Suprapubic skin (tissue), 4 donors: ENCODE measurements around the gene NRARP. TPM values are rescaled to one million over a fixed set of nuclear protein-coding genes. Genes with fewer than 3 reads are reported as not detected.

Source experiments
- DNase-seq, 2 donors: peaks; one replicate each; pipeline ENCODE4 v3.0.0-alpha.2; 2019; ENCODE audit warnings: low spot score in 2 of 2
- H3K27ac ChIP-seq: fragments of 200-600 bp; sonication (generic); one replicate; pipeline ENCODE4 v1.5.1; 2019
- H3K27me3 ChIP-seq: fragments of 200-600 bp; sonication (generic); one replicate; pipeline ENCODE4 v1.5.1; 2019
- H3K36me3 ChIP-seq: fragments of 200-600 bp; sonication (generic); one replicate; pipeline ENCODE4 v1.5.1; 2019
- H3K4me1 ChIP-seq: fragments of 200-600 bp; sonication (generic); one replicate; pipeline ENCODE4 v1.5.1; 2019
- H3K4me3 ChIP-seq: fragments of 200-600 bp; sonication (generic); one replicate; pipeline ENCODE4 v1.5.1; 2019; ENCODE audit warnings: mild to moderate bottlenecking
- H3K9me3 ChIP-seq: fragments of 200-600 bp; sonication (generic); one replicate; pipeline ENCODE4 v1.5.1; 2019
- CTCF ChIP-seq, 2 donors: fragments of 200-600 bp in 1 of 2; fragments of 450-650 bp in 1 of 2; sonication (generic) in 1 of 2; IDR thresholded peaks; one replicate each; pipeline ENCODE4 v1.5.1; 2016 to 2019; ENCODE audit warnings: antibody characterized with exemption in 2 of 2, mild to moderate bottlenecking in 1 of 2, moderate library complexity in 1 of 2
- EP300 ChIP-seq: sonication (generic); formaldehyde crosslinking; IDR thresholded peaks from one replicate; pipeline ENCODE4 v1.6.1; 2017; ENCODE audit warnings: antibody characterized with exemption
- POLR2A ChIP-seq, 2 donors: fragments of 450-650 bp; IDR thresholded peaks; one replicate each; pipeline ENCODE4 v1.6.1; 2017; ENCODE audit warnings: antibody characterized with exemption in 2 of 2, mild to moderate bottlenecking in 2 of 2, moderate library complexity in 2 of 2
- POLR2AphosphoS5 ChIP-seq, 3 donors: sonication (generic); formaldehyde crosslinking; IDR thresholded peaks; one replicate each; pipeline ENCODE4 v1.6.1; 2017; ENCODE audit warnings: antibody characterized with exemption in 3 of 3
- WGBS: methylation state at CpG from one replicate; pipeline ENCODE4 v1.1.5; 2018; 5-methylcytosine and 5-hydroxymethylcytosine counted together
- total RNA-seq, 4 donors: library from RNA; depleted of rRNA; stranded (reverse); fragments of >200 nt; gene quantifications; one replicate each; pipeline ENCODE4 v1.1.0, GENCODE V29; 2016

The NRARP gene
- total RNA-seq, 4 donors from 2014 or later = 25.3 to 69.0 (median 65.5) TPM

GRCh38 chr9:137268538-137269201 is 33.4 kb downstream of the NRARP start:
- peak overlapping the region; percentile 66 for H3K27ac ChIP-seq
- peaks cover 42% of the 10 kb centered on the region for H3K4me1 ChIP-seq
- peak in 1 of 2 donors; percentile 63 for DNase-seq
- H3K36me3 ChIP-seq = peaks cover 60% of the 10 kb centered on the region
- no peak overlapping the region for H3K4me3 ChIP-seq
- no peaks in the 10 kb centered on the region for H3K9me3 ChIP-seq
- WGBS = 81% methylated on average over 19 of the region's 19 CpGs
- no peaks in the 10 kb centered on the region for H3K27me3 ChIP-seq
- TF ChIP-seq POLR2A (IDR thresholded peaks at IDR 0.05) (no peak), CTCF (IDR thresholded peaks at IDR 0.05) (no peak), POLR2AphosphoS5 (IDR thresholded peaks at IDR 0.05) (no peak), EP300 (no peak)

- H3K4me1 ChIP-seq = peaks cover 41% of the 10 kb centered on the region
- H3K36me3 ChIP-seq = peaks cover 62% of the 10 kb centered on the region
- no peak for TF ChIP-seq POLR2AphosphoS5 (IDR thresholded peaks at IDR 0.05)
- no peak for TF ChIP-seq POLR2A (IDR thresholded peaks at IDR 0.05)
- no peak for TF ChIP-seq EP300
- TF ChIP-seq CTCF (IDR thresholded peaks at IDR 0.05) = no peak
- DNase-seq = no peak
- H3K9me3 ChIP-seq = no peaks in the 10 kb centered on the region
- H3K27ac ChIP-seq = no peak overlapping the region
- no peaks in the 10 kb centered on the region for H3K27me3 ChIP-seq
- no peak overlapping the region for H3K4me3 ChIP-seq
- WGBS = 92% methylated on average over 5 of the region's 6 CpGs
Observed at GRCh38 chr9:137267933-137268355, 34.1 kb downstream of the NRARP start.

DNA sequence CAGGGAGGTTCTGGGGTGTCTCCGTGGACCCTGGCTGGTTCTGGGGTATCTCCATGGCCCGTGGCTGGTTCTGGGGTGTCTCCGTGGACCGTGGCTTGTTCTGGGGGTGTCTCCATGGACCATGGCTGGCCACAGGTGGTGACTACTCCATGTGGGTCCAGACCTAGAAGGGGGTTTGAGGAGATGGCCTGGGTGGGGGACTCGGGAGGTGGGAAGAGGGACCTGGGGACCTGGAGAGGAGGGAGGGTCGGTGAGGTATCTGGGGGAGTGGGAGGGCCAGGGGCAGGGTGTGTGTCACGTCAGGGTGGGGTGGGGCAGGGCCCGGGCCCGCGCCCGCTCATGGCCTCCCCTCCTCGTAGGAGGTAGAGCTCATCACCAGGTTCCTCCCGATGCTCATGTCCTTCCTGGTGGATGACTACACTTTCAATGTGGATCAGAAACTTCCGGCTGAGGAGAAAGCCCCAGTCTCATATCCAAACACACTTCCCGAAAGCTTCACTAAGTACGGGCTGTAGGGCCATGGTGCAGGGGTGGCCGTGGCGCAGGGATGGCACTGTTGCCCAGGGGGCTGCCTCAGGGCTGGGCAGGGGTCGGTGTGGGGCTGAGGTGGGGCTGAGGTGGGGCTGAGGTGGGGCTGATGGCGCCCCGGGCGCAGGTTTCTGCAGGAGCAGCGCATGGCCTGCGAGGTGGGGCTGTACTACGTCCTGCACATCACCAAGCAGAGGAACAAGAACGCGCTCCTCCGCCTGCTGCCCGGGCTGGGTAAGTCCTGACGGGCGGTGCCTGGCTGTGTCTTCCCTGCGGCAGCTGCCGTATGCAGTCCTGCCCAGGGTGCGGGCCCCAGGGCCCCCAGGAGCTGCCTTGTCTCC is 35.3 kb downstream of the NRARP start:
- Histone ChIP-seq H3K27me3 (no peaks in the 10 kb centered on the region), H3K4me3 (no peak overlapping the region), H3K9me3 (no peaks in the 10 kb centered on the region), H3K4me1 (peaks cover 33% of the 10 kb centered on the region), H3K36me3 (peaks cover 53% of the 10 kb centered on the region), H3K27ac (no peak overlapping the region)
- no peak for DNase-seq
- TF ChIP-seq EP300 = no peak
- no peak for TF ChIP-seq CTCF (IDR thresholded peaks at IDR 0.05)
- TF ChIP-seq POLR2AphosphoS5 (IDR thresholded peaks at IDR 0.05) = no peak
- TF ChIP-seq POLR2A (IDR thresholded peaks at IDR 0.05) = no peak
- 75% methylated on average over 17 of the region's 34 CpGs for WGBS

DNA sequence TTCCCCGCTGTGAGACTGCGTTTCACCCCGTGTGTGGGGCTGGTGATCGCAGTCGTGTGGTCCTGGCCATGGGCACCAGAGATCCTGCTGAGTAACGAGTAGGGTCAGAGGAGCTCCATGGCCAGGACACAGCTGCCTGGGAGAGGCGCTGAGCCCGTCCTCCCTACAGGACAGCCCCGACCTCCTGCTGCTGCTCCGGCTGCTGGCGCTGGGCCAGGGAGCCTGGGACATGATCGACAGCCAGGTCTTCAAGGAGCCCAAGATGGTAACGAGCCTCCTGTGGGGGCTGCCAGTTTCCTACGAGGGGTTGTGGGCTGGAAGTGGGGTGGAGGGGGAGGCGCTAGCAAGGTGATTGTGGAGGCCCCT is 35.9 kb downstream of the NRARP start:
- Histone ChIP-seq H3K4me1 (peaks cover 27% of the 10 kb centered on the region), H3K4me3 (no peak overlapping the region), H3K36me3 (peaks cover 53% of the 10 kb centered on the region), H3K27me3 (no peaks in the 10 kb centered on the region), H3K27ac (no peak overlapping the region), H3K9me3 (no peaks in the 10 kb centered on the region)
- no peak for TF ChIP-seq EP300
- 92% methylated on average over 5 of the region's 15 CpGs for WGBS
- peak in 1 of 2 donors; percentile 76 for DNase-seq

DNA sequence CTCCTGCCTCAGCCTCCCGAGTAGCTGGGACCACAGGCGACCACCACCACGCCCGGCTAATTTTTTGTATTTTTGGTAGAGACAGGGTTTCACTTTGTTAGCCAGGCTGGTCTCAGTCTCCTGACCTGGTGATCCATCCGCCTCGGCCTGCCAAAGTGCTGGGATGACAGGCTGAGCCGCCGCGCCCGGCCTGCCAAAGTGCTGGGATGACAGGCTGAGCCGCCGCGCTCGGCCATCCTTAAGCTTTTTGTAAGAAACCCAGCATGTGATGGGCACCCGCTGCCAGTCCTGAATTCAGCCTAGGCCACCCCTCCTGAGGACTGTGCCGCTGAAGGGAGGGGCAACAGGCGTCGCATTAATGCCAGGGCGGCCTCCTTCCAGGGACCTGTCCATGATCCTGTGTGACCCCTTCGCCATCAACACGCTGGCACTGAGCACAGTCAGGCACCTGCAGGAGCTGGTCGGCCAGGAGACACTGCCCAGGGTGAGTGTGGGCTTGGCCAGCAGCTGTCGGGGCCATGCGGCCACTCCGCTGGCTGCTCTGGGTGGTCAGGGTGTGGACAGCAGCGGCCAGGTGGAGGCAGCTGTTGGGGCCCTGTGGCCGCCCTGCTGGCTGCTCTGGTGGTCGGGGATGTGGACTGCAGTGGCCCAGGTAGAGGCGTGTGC is 36.4 kb downstream of the NRARP start:
- DNase-seq = peak in 1 of 2 donors; percentile 76
- Histone ChIP-seq H3K9me3 (no peaks in the 10 kb centered on the region), H3K27ac (no peak overlapping the region), H3K36me3 (peaks cover 53% of the 10 kb centered on the region), H3K4me1 (peaks cover 23% of the 10 kb centered on the region), H3K27me3 (no peaks in the 10 kb centered on the region), H3K4me3 (no peak overlapping the region)
- WGBS = over 99% methylated on average over 9 of the region's 29 CpGs
- no peak for TF ChIP-seq CTCF (IDR thresholded peaks at IDR 0.05)
- no peak for TF ChIP-seq POLR2A (IDR thresholded peaks at IDR 0.05)
- no peak for TF ChIP-seq EP300
- TF ChIP-seq POLR2AphosphoS5 (IDR thresholded peaks at IDR 0.05) = no peak
